CD4-positive, alpha-beta T cell treated with Interleukin-17A for 4 hours (primary cell): ENCODE results near the gene TMEM138.

Experiments used
- DNase-seq: peaks from one replicate; pipeline ENCODE4 v3.0.0-alpha.2; 2020; ENCODE audit warnings: mixed read lengths

TMEM138 gene

GRCh38 chr11:61361741-61362541 is at the start of gene TMEM138, which contains the start of gene CYB561A3:
TMEM138 (plus strand) TSS chr11:61362374; CDS start chr11:61364391, 2,017 bp downstream.
CYB561A3 (minus strand) TSS chr11:61361882; CDS start chr11:61356713, 5,169 bp downstream.
- peak; percentile 89 for DNase-seq

DNA sequence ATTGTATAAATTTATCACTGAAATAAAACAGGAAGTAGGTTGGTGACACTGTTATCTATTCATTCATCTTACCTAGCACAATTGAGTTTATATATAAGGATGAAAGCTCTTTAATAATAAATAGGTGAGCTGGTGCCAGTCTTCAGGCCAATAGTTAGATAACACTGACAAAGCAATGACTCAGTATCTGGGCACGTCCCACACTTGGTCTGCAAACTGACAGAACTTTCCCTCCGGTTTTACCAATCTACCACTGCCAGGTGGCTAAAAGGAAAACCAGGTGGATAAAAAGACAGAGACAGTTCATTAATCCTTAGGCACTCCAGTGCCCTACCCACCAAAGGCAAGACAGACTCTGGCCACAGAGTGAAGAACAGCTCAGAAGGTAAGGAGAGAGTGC is 46.9 kb upstream of the TMEM138 start:
- DNase-seq = no peak

DNA sequence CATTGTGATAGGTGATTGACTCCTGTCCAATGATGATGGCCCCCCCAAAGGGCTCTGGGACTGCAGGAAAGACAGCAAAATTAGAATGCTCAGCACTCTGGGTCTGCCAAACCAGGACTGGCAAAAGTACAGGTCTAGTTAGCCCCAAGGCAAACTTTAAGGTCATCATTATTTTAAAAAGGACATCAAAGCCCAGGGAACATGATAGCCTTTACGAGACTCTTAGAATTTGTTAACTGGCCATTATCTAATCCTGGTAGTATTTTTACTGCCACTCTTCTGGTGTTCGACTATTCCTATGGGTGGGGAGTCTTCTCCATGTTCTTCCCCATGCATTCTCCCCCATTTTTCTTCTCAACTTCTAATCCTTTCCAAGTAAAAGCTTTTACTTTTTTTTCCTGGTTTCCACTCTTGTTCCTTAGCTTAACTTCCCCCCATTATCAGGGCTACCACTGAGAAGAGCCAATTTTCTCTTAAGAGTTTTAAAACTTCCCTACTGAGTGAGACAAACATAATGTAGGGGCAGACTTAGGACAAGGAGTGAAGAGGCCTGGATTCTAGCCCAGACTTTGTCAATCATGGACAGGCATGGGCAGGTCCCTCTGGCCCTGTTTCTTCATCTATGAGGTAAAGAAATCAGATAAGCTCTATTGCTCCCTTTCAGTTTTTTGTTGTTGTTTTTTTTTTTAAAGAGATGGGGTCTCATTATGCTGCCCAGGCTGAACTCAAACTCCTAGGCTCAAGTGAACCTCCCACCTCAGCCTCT is 36.3 kb upstream of the TMEM138 start:
- DNase-seq = no peak

DNA sequence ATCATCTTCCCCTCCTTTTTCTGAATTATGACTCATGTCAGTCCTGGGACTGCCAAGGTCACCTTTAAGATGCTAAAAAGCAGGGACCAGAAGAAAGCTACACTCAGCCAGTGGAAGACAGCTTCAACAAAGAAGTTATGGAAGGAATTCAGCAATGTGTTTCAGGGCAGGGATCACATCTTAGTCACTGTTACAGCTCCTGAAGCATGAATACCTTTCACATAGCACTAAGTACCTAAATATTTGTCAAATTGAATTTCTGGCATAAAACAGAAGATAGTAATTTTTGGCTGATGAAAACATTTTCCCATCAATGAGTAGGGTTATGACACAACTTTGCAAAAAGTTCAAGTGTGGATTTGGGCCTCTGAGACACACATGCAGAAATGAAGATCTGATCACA is 34.5 kb upstream of the TMEM138 start:
- DNase-seq = no peak

DNA sequence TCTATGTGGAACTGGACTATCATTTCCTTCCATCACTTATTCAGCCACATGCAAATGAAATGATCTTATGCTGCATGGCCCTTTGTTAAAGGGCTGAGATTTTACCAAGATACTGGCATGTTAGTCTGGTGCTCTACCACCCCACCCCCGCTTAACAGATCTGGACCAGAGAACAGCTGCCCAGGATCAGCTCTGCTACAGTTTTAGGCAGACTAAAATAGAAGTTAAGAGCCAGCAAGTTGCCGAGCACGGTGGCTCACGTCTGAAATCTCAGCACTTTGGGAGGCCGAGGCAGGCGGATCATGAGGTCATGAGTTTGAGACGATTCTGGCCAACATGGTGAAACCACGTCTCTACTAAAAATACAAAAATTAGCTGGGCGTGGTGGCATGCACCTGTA is 33.8 kb upstream of the TMEM138 start:
- DNase-seq = no peak

GRCh38 chr11:61329871-61330270 is 32.3 kb upstream of the TMEM138 start:
- DNase-seq = no peak

GRCh38 chr11:61331651-61332050 is 30.5 kb upstream of the TMEM138 start:
- DNase-seq = no peak

DNA sequence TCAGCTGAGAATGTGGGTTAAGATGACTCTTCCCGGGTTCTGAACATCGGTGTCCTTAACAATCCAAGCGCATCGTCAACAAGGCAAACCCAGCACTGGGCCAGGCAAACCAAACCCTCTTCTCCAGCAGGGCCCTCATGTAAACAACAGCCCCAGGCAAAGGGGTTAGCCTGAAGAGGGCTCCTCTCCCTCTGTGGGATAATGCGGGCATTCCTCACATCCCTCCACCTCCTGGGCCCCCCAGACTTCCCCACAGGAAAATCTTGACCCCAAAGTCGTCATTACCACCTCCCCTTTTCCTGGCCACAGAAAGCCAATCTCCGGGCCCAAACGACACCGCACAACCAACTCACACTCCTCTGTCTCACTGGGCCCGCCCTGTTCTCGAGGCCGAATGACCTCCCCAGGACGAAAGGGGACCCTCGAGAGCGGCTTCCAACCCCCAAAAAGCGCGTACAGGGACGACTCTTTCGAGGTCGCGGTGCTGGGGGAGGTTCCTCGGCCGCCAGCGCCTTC is 29.8 kb upstream of the TMEM138 start:
- DNase-seq = no peak

GRCh38 chr11:61332797-61333549 is 29.2 kb upstream of the TMEM138 start, which contains the start of the genes DDB1 and TKFC:
DDB1 (minus strand) TSS chr11:61333105; CDS start chr11:61332968, 137 bp downstream.
TKFC (plus strand) TSS chr11:61333228; CDS start chr11:61334729, 1,501 bp downstream.
- DNase-seq = peak; percentile 98

DNA sequence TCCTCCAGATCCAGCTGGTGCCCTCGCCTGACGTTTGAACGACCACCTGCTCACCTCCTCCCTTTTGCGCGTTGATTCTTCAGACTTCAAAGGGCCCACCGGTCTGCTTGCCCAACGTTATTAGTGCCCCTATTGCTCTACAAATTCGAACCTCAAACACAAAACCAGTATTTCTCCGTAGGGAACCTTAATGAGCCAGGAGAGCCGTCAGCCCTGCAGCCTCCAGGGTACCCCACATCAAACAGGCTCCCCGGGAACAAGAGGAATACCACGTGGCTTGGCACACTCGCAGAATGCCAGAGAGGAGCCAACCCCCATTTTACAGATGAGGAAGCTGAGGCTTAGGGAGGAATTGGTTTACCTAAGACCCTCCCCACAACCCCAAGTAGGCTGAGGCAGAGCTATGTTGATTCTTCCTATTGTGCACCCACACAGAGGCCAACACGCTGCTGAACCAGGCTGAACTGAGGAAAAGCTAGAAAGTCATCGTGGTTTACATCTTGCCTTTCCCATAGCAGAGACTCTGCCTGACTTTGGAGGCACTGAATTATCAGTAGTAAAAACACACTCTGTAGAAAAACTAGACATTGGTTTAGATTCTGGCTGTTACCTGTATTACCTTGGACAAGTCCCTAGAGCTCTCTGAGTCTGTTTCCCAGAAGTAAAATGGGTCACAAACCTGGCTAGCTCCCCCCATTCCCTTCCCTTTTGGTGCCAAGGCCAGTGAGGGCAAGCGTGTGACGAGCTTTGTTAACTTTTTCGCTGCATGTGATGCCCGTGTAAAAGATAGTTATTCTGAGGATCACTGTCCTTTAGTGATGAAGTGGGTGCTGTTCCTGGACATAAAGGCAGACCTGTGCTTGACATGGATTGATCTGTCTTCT is 28.4 kb upstream of the TMEM138 start:
- no peak for DNase-seq

DNA sequence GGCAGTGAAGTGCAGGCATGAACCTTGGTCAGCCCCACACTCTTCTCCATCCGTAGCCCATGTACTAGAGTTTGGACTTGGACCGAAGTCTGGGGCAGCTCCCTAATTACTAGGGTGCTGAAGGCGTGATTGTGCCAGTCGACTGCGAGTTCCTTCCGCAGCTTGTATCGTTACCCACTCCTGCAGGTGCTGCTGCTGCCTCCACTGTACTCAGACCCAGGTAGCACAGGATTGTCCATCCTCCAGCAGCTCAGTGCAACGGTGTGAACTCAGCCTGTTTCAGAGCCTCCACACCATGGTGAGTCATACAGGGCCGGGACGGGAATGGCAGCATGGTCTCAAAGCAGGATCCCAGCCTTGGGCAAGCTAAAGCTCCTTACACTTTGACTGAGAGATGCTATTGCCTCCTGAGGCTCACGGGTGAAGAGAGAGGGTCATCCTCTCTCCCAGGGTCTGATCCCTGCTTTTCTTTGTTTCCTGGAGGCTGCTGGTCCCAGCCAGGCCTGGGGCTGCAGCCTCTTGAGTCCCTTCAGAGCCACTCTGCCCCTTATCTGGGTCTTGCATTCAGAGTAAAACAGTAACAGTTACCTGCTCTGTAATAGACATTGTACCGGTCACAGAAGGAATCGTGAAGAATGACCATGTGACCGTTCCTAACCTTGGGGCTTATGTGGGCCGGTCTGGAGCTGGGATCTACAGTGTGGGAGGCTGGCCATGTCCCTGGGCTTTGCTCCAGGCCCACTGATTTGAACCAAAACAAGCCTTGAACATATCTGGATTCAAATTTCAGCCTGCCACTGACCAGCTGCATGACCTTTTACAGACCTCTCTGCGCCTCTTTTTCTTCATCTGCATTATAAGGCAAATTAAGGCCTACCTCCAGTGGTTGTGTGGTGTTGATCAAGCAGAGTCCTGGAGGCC is 27.5 kb upstream of the TMEM138 start:
- DNase-seq = no peak

- DNase-seq = no peak
Observed at GRCh38 chr11:61335355-61335710, 26.8 kb upstream of the TMEM138 start.

DNA sequence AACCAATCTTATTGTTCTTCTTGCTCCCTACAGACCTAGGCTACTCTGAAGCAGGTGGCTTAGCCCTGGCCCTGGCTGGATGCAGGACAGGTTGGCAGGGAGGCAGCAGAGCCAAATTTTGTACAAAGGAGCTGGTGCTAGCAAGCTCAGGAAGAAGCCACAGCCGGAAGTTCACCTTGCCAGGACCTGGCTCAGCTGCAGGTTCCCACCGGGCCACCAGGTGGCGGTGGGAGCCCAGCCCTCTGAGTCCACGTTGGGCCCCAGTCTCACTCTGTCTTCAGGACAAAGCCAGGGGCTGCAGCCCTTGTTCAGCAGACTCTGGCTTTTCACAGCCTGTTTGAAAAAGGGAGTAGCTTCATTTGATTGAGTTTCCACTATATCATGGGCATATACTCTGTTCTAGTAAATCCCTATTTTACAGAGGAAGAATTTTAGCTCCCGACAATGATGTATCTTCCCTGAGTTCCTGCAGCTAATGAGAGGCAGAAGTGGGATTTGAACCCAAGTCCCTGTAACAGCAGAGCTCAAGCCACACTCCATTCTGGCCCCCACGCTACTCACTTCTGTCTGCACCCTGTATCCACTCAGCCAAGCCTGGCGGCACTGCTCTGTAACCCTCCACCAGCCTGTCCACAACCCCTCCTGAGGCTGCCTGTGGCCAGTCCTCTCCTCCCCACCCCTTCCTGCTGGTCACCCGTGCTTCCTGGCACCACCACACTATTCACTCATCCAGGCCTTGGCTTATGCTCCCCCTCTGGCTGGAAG is 25.8 kb upstream of the TMEM138 start:
- peak; percentile 89 for DNase-seq

DNA sequence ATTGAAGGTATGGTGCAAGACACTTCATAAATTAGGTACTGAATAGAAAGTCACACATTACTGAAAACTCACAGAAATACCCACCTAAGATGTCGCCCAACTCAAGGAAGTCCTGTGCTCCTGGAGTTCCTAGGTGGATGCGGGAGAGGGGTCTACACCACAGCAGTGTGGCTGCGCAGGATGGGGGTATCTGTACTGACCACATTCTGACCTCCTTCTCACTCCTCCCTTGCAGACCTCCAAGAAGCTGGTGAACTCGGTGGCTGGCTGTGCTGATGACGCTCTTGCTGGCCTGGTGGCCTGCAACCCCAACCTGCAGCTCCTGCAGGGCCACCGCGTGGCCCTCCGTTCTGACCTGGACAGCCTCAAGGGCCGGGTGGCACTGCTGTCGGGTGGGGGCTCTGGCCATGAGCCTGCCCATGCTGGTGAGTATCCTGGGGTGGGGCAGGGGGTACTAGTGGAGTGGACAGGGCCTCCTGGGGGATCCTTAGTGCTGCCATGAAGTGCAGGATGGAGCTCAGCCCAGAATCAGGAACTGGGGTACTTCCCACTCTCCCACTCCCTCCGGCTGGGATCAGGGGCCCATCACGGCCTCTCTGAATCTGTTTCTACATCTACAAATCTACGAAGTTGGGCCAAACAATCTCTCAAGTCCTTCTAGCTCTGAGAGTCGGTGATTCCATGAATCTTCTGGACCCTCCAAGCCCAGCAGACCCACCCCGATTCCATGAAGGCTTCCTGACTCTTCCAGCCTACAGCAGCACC is 24.3 kb upstream of the TMEM138 start:
- DNase-seq = no peak

DNA sequence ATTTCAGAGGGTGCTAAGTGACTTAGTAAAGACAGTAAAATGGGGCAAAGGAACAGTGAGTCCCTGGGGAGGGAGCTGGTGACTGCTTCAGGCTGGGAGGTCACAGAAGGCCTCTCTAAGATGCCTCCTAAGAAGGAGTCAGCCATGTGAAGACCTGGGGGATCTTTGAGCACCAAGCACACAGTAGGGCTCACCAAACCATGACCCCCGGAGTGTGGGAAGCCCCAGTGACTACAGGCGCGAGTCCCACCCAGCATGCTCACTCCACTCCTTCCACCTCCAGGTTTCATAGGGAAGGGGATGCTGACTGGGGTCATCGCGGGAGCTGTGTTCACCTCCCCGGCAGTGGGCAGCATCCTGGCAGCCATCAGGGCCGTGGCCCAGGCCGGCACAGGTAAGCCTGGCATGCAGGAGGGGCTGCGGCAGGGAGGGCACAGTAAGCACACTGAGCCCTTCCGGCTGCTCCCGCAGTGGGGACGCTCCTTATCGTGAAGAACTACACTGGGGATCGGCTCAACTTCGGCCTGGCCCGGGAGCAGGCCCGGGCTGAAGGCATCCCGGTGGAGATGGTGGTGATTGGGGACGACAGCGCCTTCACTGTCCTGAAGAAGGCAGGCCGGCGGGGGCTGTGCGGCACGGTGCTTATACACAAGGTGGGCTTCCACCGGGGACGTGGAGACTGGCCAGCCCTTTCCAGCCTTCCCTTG is 23.2 kb upstream of the TMEM138 start:
- no peak for DNase-seq

- DNase-seq = no peak
Observed at GRCh38 chr11:61339490-61339878, 22.7 kb upstream of the TMEM138 start.

GRCh38 chr11:61340979-61341378 is 21.2 kb upstream of the TMEM138 start:
- DNase-seq = no peak

DNA sequence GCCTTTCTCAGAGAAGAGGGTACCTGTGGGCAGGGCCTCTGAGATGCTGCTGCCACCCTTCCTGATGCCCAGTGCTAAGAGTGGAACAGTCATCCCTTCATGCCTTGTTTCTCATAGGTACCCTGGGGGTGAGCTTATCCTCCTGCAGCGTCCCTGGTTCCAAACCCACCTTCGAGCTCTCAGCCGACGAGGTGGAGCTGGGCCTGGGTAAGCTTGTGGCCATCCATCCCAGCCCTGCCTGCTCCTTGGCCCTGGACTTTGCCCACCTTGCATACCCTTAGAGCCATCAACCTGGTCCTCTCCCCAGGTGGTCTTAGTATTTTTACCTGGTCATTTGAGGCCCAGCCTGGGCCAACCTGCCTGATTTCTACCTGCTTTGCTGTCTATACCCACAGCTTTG is 20.5 kb upstream of the TMEM138 start:
- DNase-seq = no peak
